GM12878 (cell line): Measurements from ENCODE around the gene SNN. TPM values are rescaled to one million over a fixed set of nuclear protein-coding genes. Genes with fewer than 3 reads are reported as not detected.
A peak's percentile ranks its signal among the peaks of the same experiment; 100 is the strongest.

ENCODE experiments used
- ATAC-seq: fragments of 200-7000 bp; cut with Tn5 transposase; 3 replicates; pipeline ENCODE4 v1.9.1; 2020; ENCODE audit warnings: mild to moderate bottlenecking, moderate library complexity
- Bru-seq: library from RNA; stranded (reverse); fragments of 400-500 nt; gene quantifications from one replicate; lab custom pipeline; 2021; lab: Mats Ljungman, UMichigan
- BruChase-seq, 2 experiments: library from RNA; stranded (reverse); fragments of 400-500 nt; gene quantifications; one replicate each; lab custom pipeline; 2021; lab: Mats Ljungman, UMichigan
- BruUV-seq: library from RNA; stranded (reverse); fragments of 400-500 nt; replicated peaks from 2 replicates; lab custom pipeline; 2021; lab: Mats Ljungman, UMichigan
- CTCF ChIA-PET: fragments of 300-600 bp; sonication (Branson Sonifier 250); formaldehyde crosslinking; extraction: SDS; loops from one replicate; lab custom pipeline; 2021; ENCODE audit warnings: inconsistent platforms; lab: Yijun Ruan, JAX
- POLR2A ChIA-PET: fragments of 350-600 bp; formaldehyde crosslinking; extraction: SDS; loops from one replicate; lab custom pipeline; 2021; ENCODE audit warnings: inconsistent platforms; lab: Charles Lee
- RAD21 ChIA-PET: fragments of 300-600 bp; sonication (Branson Sonifier 250); formaldehyde crosslinking; loops from one replicate; lab custom pipeline; 2023; ENCODE audit warnings: antibody characterized with exemption; ENCODE audit not compliant: unreplicated experiment; lab: Charles Lee
- SMC1A ChIA-PET: fragments of 300-600 bp; sonication (Branson Sonifier 250); formaldehyde crosslinking; loops from one replicate; lab custom pipeline; 2023; ENCODE audit not compliant: unreplicated experiment, uncharacterized antibody; lab: Charles Lee
- DNase-seq: peaks from one replicate; pipeline ENCODE4 v3.0.0-alpha.2; 2011; ENCODE audit warnings: low read depth, low spot score
- FAIRE-seq: peaks from 3 replicates; lab custom pipeline; 2011; peaks lifted over from hg19 to GRCh38; lab: Jason Lieb, UNC
- H2AFZ ChIP-seq: 2 replicates; pipeline ENCODE4 v1.6.0; 2011; ENCODE audit warnings: low read depth, low read length, control low read depth; ENCODE audit not compliant: control insufficient read depth
- H3K27ac ChIP-seq: 2 replicates; pipeline ENCODE4 v1.5.1; 2011; ENCODE audit warnings: control low read depth; ENCODE audit not compliant: control insufficient read depth, insufficient read depth
- H3K27me3 ChIP-seq, 2 experiments: replicated peaks in 1 of 2; 2 replicates each; pipeline versions ENCODE4 v1.6.0 to v1.6.1; 2011; ENCODE audit warnings: low read length in 1 of 2; ENCODE audit not compliant: control insufficient read depth in 2 of 2, insufficient read depth in 2 of 2
- H3K36me3 ChIP-seq, 2 experiments: 2 replicates each; pipeline ENCODE4 v1.5.1; 2011; ENCODE audit warnings: low read length in 1 of 2; ENCODE audit not compliant: control insufficient read depth in 2 of 2, insufficient read depth in 2 of 2
- H3K4me1 ChIP-seq: 2 replicates; pipeline ENCODE4 v1.6.1; 2011; ENCODE audit warnings: mild to moderate bottlenecking, low read length, moderate library complexity, mixed read lengths; ENCODE audit not compliant: control insufficient read depth, insufficient read depth
- H3K4me2 ChIP-seq: 2 replicates; pipeline ENCODE4 v1.6.0; 2011; ENCODE audit warnings: control low read depth; ENCODE audit not compliant: control insufficient read depth, insufficient read depth
- H3K4me3 ChIP-seq: fragments of 200-600 bp; sonication (generic); 2 replicates; pipeline ENCODE4 v1.5.1; 2016
- H3K79me2 ChIP-seq: 2 replicates; pipeline ENCODE4 v1.6.0; 2011; ENCODE audit warnings: low read length; ENCODE audit not compliant: control insufficient read depth, insufficient read depth
- H3K9ac ChIP-seq: 2 replicates; pipeline ENCODE4 v1.8.0; 2011; ENCODE audit warnings: low read length, control low read depth, mixed read lengths; ENCODE audit not compliant: control insufficient read depth, insufficient read depth
- H3K9me3 ChIP-seq: replicated peaks from 3 replicates; pipeline ENCODE4 v1.5.1; 2011; ENCODE audit warnings: mild to moderate bottlenecking, low read length; ENCODE audit not compliant: control insufficient read depth, insufficient read depth
- H4K20me1 ChIP-seq: 2 replicates; pipeline ENCODE4 v1.6.0; 2011; ENCODE audit not compliant: control insufficient read depth, insufficient read depth
- ATF7 ChIP-seq: fragments of 450-650 bp; IDR thresholded peaks from 2 replicates; pipeline ENCODE4 v1.6.1; 2016; ENCODE audit warnings: low read depth, mild to moderate bottlenecking
- BACH1 ChIP-seq: fragments of 450-650 bp; IDR thresholded peaks from 2 replicates; pipeline ENCODE4 v1.6.1; 2017; ENCODE audit warnings: mild to moderate bottlenecking, borderline replicate concordance
- BHLHE40 ChIP-seq, 2 experiments: fragments of 450-650 bp in 1 of 2; IDR thresholded peaks; 2 replicates each; pipeline ENCODE4 v1.6.1; 2011 to 2017; ENCODE audit warnings: low read depth in 2 of 2, borderline replicate concordance in 1 of 2, improper control_type of control experiment in 1 of 2, low read length in 1 of 2, mild to moderate bottlenecking in 1 of 2
- CREB1 ChIP-seq: IDR thresholded peaks from 2 replicates; pipeline ENCODE4 v1.6.1; 2012; ENCODE audit warnings: low read depth, mild to moderate bottlenecking, inconsistent platforms
- DPF2 ChIP-seq: fragments of 450-650 bp; IDR thresholded peaks from 2 replicates; pipeline ENCODE4 v1.6.1; 2017; ENCODE audit warnings: mild to moderate bottlenecking
- GATAD2B ChIP-seq: fragments of 450-650 bp; conservative IDR thresholded peaks from 2 replicates; pipeline ENCODE4 v1.6.1; 2017; ENCODE audit warnings: low read depth, mild to moderate bottlenecking, moderate library complexity
- HSF1 ChIP-seq: fragments of 150-350 bp; IDR thresholded peaks from 2 replicates; pipeline ENCODE4 v1.6.1; 2014; ENCODE audit warnings: mild to moderate bottlenecking, low read depth, low read length
- JUNB ChIP-seq: IDR thresholded peaks from 2 replicates; pipeline ENCODE4 v1.6.1; 2016; ENCODE audit warnings: antibody characterized with exemption, mild to moderate bottlenecking
- NBN ChIP-seq: fragments of 450-650 bp; IDR thresholded peaks from 2 replicates; pipeline ENCODE4 v1.6.1; 2016
- PML ChIP-seq: IDR thresholded peaks from 2 replicates; pipeline ENCODE4 v1.6.1; 2012; ENCODE audit warnings: low read length, inconsistent platforms
- POLR2A ChIP-seq: IDR thresholded peaks from 2 replicates; pipeline ENCODE4 v1.6.1; 2011; ENCODE audit warnings: low read depth, mild to moderate bottlenecking, low read length
- RB1 ChIP-seq: fragments of 450-650 bp; formaldehyde crosslinking; IDR thresholded peaks from 2 replicates; pipeline ENCODE4 v1.6.1; 2017; ENCODE audit warnings: mild to moderate bottlenecking, borderline replicate concordance
- STAT3 ChIP-seq: IDR thresholded peaks from 2 replicates; pipeline ENCODE4 v1.6.1; 2011; ENCODE audit warnings: low read depth, low read length, improper control_type of control experiment
- WGBS: methylation state at CpG from one replicate; pipeline ENCODE4 v1.1.6; 2016; ENCODE audit warnings: low lambda C conversion rate; ENCODE audit not compliant: insufficient replicate concordance, insufficient coverage; ENCODE audit errors: missing lambda C conversion rate; 5-methylcytosine and 5-hydroxymethylcytosine counted together
- in situ Hi-C: fragments of 300-500 bp; cut with MboI; formaldehyde crosslinking; loops from 9 replicates; pipeline ENCODE4 v1.14.3; 2018; ENCODE audit warnings: mixed read lengths
- intact Hi-C: fragments of 100-400 bp; cut with micrococcal nuclease; formaldehyde crosslinking; loops from one replicate; pipeline ENCODE4 v1.14.2; 2022; ENCODE audit not compliant: unreplicated experiment
- long read RNA-seq, 2 experiments: library from polyadenylated mRNA; unstranded; transcript quantifications; one replicate each; pipeline ENCODE4 v2.0.0, GENCODE V29; 2019 to 2020
- polyA minus RNA-seq, 3 experiments: library from RNA; depleted of rRNA, polyadenylated mRNA; stranded (reverse); fragments of >200 nt; gene quantifications; 2 replicates each; pipeline ENCODE4 v1.2.3, GENCODE V29; 2011
- polyA plus RNA-seq, 11 experiments: library from polyadenylated mRNA; depleted of rRNA in 4 of 11; unstranded in 6 of 11; stranded (reverse) in 5 of 11; fragments of >200 nt; fragmentation: Nextera tagmentation in 4 of 11; fragmentation: Illumina TruSeq in 1 of 11; extraction: Ambion mirVana in 4 of 11; extraction: Trizol in 1 of 11; gene quantifications; 1 replicate in 1 of 11; 2 replicates in 10 of 11; pipeline versions ENCODE4 v1.2.1 to v1.2.3, GENCODE V29; 2011 to 2016; ENCODE audit warnings: inconsistent platforms in 2 of 11, missing spikeins in 2 of 11, low read depth in 1 of 11
- total RNA-seq, 4 experiments: library from RNA; depleted of rRNA in 3 of 4; stranded (reverse); fragments of >200 nt in 3 of 4; fragmentation: Illumina TruSeq in 1 of 4; extraction: Trizol in 1 of 4; gene quantifications; 2 replicates each; pipeline versions ENCODE4 v1.2.1 to v1.2.3, GENCODE V29; 2013 to 2021
- TF ChIP-seq, protein P1 (sequence below): fragments of 450-650 bp; IDR thresholded peaks from 2 replicates; pipeline ENCODE4 v1.6.1; 2018; ENCODE audit warnings: mild to moderate bottlenecking, low read depth, moderate library complexity; ENCODE audit not compliant: partially characterized antibody

The SNN gene
- 34.4 and 35.4 TPM in 2 replicates for total RNA-seq (2013; cell fraction: nucleolus; rRNA removed)
- total RNA-seq (2014; rRNA removed) (25.6 and 28.2 TPM in 2 replicates), total RNA-seq (2014; rRNA removed; fragmentation: Illumina TruSeq; extraction: Trizol) (26.9 and 27.3 TPM in 2 replicates), total RNA-seq (2021) (38.5 and 40.4 TPM in 2 replicates), polyA plus RNA-seq (2011; rRNA removed) (32.8 and 43.4 TPM in 2 replicates), polyA plus RNA-seq (2014; fragmentation: Illumina TruSeq; extraction: Trizol) (26.5 and 32.4 TPM in 2 replicates), polyA plus RNA-seq (2014; fragmentation: Nextera tagmentation; extraction: Ambion mirVana) (1 to 10 TPM; 2.2 to 5.2 TPM), polyA plus RNA-seq (2014; rRNA removed) (40.0 and 42.4 TPM in 2 replicates), polyA plus RNA-seq (2016; fragmentation: Nextera tagmentation; extraction: Ambion mirVana) (10 to 100 TPM; 17.4 to 22.6 TPM), polyA minus RNA-seq (2011; rRNA and poly(A)+ RNA removed) (17.0 and 24.5 TPM in 2 replicates), Bru-seq, nascent RNA (percentile 83 among the genes with signal in this experiment), BruChase-seq, experiment 1, labeled RNA remaining after a 6-hour chase (percentile 89 among the genes with signal in this experiment), BruChase-seq, experiment 2, labeled RNA remaining after a 2-hour chase (percentile 95 among the genes with signal in this experiment)
- 15.3 TPM for polyA plus RNA-seq (2011; ENCODE audit: low read depth)
- polyA plus RNA-seq (2011; cell fraction: cytosol; rRNA removed): 35.7 and 49.6 TPM in 2 replicates
- 25.6 and 27.0 TPM in 2 replicates for polyA plus RNA-seq (2011; cell fraction: nucleus; rRNA removed)
- 19.4 and 29.5 TPM in 2 replicates for polyA plus RNA-seq (2012)
- 10.7 and 12.4 TPM in 2 replicates for polyA minus RNA-seq (2011; cell fraction: cytosol; rRNA and poly(A)+ RNA removed)
- 9.7 and 16.1 TPM in 2 replicates for polyA minus RNA-seq (2011; cell fraction: nucleus; rRNA and poly(A)+ RNA removed)
- long read RNA-seq, experiment 1, transcript SNN-201 (2 exons, 3,312 nt): major isoform, 13 of 20 reads
- long read RNA-seq, experiment 1, partial matches to known transcripts: 2 of 20 reads
- long read RNA-seq, experiment 1, other reads (novel, unspliced or antisense): 5 of 20 reads
- long read RNA-seq, experiment 2, partial matches to known transcripts: 4 of 18 reads
- long read RNA-seq, experiment 2, other reads (novel, unspliced or antisense): 12 of 18 reads

- intact Hi-C loops (loop anchor here (2.0 kb wide), 1 partner anchor 71 kb away; no protein-coding TSS in a partner anchor), in situ Hi-C loops (loop anchor here (25.0 kb wide), 1 partner anchor 706 kb away; no protein-coding TSS in a partner anchor)
- ChIA-PET CTCF (interaction anchor here (1.0 to 2.5 kb wide), 7 partner anchors 12 to 137 kb away, joined by 3 to 12 read pairs (median 5); no protein-coding TSS in a partner anchor), POLR2A (interaction anchor here (0.6 to 7.1 kb wide), 5 partner anchors 13 to 130 kb away, joined by 4 to 75 read pairs (median 9); partner anchors contain the start of gene ZC3H7A), SMC1A (interaction anchor here (1.1 to 4.8 kb wide), 7 partner anchors 11 to 101 kb away, joined by 3 to 43 read pairs (median 4); no protein-coding TSS in a partner anchor), RAD21 (interaction anchor here (1.5 to 3.1 kb wide), 7 partner anchors 10 to 136 kb away, joined by 5 to 34 read pairs (median 13); partner anchors contain the start of genes LITAF and ZC3H7A)
- Histone ChIP-seq H3K9ac (peak within 1 kb of the TSS; percentile 57), H3K4me1 (peaks cover 45% of the 10 kb centered on the region), H4K20me1 (peaks cover 4% of the 10 kb centered on the region; the same call in 1 of the 2 replicates), H3K79me2 (peaks cover 42% of the 10 kb centered on the region), H3K36me3 (peaks cover 0 to 1% of the 10 kb centered on the region in 2 experiments; a peak in 1 of 4 replicates), H3K27ac (peak within 1 kb of the TSS; percentile 88), H3K4me2 (peak within 1 kb of the TSS; percentile 93), H3K27me3 (no peaks in the 10 kb centered on the region), H3K4me3 (peak within 1 kb of the TSS; percentile 67), H2AFZ (peak within 1 kb of the TSS; percentile 65), H3K9me3 (no peaks in the 10 kb centered on the region)
- no peak for DNase-seq
- ATAC-seq: peak; percentile 70
- 37% methylated on average over 27 of the region's 93 CpGs for WGBS
- no peak for FAIRE-seq
- BruUV-seq: no TSS peak
- TF ChIP-seq, protein P1, sequence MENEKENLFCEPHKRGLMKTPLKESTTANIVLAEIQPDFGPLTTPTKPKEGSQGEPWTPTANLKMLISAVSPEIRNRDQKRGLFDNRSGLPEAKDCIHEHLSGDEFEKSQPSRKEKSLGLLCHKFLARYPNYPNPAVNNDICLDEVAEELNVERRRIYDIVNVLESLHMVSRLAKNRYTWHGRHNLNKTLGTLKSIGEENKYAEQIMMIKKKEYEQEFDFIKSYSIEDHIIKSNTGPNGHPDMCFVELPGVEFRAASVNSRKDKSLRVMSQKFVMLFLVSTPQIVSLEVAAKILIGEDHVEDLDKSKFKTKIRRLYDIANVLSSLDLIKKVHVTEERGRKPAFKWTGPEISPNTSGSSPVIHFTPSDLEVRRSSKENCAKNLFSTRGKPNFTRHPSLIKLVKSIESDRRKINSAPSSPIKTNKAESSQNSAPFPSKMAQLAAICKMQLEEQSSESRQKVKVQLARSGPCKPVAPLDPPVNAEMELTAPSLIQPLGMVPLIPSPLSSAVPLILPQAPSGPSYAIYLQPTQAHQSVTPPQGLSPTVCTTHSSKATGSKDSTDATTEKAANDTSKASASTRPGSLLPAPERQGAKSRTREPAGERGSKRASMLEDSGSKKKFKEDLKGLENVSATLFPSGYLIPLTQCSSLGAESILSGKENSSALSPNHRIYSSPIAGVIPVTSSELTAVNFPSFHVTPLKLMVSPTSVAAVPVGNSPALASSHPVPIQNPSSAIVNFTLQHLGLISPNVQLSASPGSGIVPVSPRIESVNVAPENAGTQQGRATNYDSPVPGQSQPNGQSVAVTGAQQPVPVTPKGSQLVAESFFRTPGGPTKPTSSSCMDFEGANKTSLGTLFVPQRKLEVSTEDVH: no peak
- TF ChIP-seq JUNB (no peak), STAT3 (no peak), GATAD2B (peak; percentile 59), NBN (no peak), POLR2A (peak; percentile 59; the same call in 1 of the 2 replicates), RB1 (no peak), BHLHE40 (IDR thresholded peaks at IDR 0.05; ENCODE audit: borderline replicate concordance in 1 of 2, low read depth in 2 of 2, low read length in 1 of 2) (peak; percentile 28 to 87; a peak in 2 of 4 replicates), CREB1 (0 out of 2 replicates have a peak, but pooled peaks have one; percentile 9), DPF2 (peak; percentile 48; the same call in 1 of the 2 replicates), BACH1 (peak; percentile 43; the same call in 1 of the 2 replicates), HSF1 (no peak), ATF7 (no peak), PML (no peak)
Observed at GRCh38 chr16:11667824-11668622, at the start of gene SNN. SNN (plus strand) TSS chr16:11668455; CDS start chr16:11676060, 7,605 bp downstream.
